HG03097 (cell line): Measurements from ENCODE around the gene MED9.
"Not testable (repeated sequence)": the region's sequence is repeated elsewhere in the genome, so short reads cannot be mapped to it uniquely, and the experiment has no call there.

ENCODE experiments used
- ATAC-seq: cut with Tn5 transposase; IDR thresholded peaks from one replicate; pipeline ENCODE4 v1.9.1; 2021; ENCODE audit not compliant: unreplicated experiment, low FRiP score

Gene MED9

GRCh38 chr17:17485420-17485819, 8.6 kb downstream of the MED9 start:
- no peak for ATAC-seq

- not testable (repeated sequence) for ATAC-seq
Measured at GRCh38 chr17:17486416-17486815, 9.6 kb downstream of the MED9 start.

- no peak for ATAC-seq
Measured at GRCh38 chr17:17487998-17488397, 11.2 kb downstream of the MED9 start.

GRCh38 chr17:17491031-17491471, 14.3 kb downstream of the MED9 start:
- no peak for ATAC-seq

GRCh38 chr17:17491546-17491988, 14.8 kb downstream of the MED9 start:
- no peak for ATAC-seq

- ATAC-seq: no peak
Measured at GRCh38 chr17:17492085-17492484, 15.3 kb downstream of the MED9 start.

GRCh38 chr17:17492571-17492970, 15.8 kb downstream of the MED9 start:
- no peak for ATAC-seq

- ATAC-seq: no peak
Measured at GRCh38 chr17:17493249-17493985, 16.6 kb downstream of the MED9 start.

- ATAC-seq: no peak
Measured at GRCh38 chr17:17493986-17494466, 17.2 kb downstream of the MED9 start.

- no peak for ATAC-seq
Measured at GRCh38 chr17:17494499-17494869, 17.7 kb downstream of the MED9 start.

- ATAC-seq: no peak
Measured at GRCh38 chr17:17494870-17495535, 18.2 kb downstream of the MED9 start.

GRCh38 chr17:17495536-17496188, 18.9 kb downstream of the MED9 start:
- ATAC-seq: no peak

- ATAC-seq: peak; percentile 70
Measured at GRCh38 chr17:17496189-17497064, 19.6 kb downstream of the MED9 start, which contains the start of gene RASD1. TSS of gene RASD1 (minus strand) at chr17:17496395. CDS start at chr17:17496181, 214 bp downstream.

- ATAC-seq: no peak
Measured at GRCh38 chr17:17497065-17497844, 20.5 kb downstream of the MED9 start.

- ATAC-seq: no peak
Measured at GRCh38 chr17:17497845-17498520, 21.2 kb downstream of the MED9 start.

GRCh38 chr17:17498606-17499301, 22.0 kb downstream of the MED9 start:
- no peak for ATAC-seq

- ATAC-seq: no peak
Measured at GRCh38 chr17:17499402-17500145, 22.8 kb downstream of the MED9 start.
